Erythroblast (primary cell): Measurements from ENCODE around the gene COL4A2.
"Not testable (repeated sequence)": the region's sequence is repeated elsewhere in the genome, so short reads cannot be mapped to it uniquely, and the experiment has no call there.

Experiments
- DNase-seq, 2 experiments: peaks; one replicate each; lab custom pipeline; 2025; lab: John Stamatoyannopoulos, UW
- GATA1 ChIP-seq: IDR thresholded peaks from 2 replicates; pipeline ENCODE4 v1.6.1; 2011; ENCODE audit warnings: low read depth, mild to moderate bottlenecking, control low read depth, low read length, moderate library complexity
- POLR2A ChIP-seq: IDR thresholded peaks from 2 replicates; pipeline ENCODE4 v1.6.1; 2011; ENCODE audit warnings: mild to moderate bottlenecking, low read length

COL4A2 gene

GRCh38 chr13:110320645-110321044, 13.6 kb downstream of the COL4A2 start:
- no peak for DNase-seq
- no peak for TF ChIP-seq GATA1
- no peak for TF ChIP-seq POLR2A

- not testable (repeated sequence) for DNase-seq
Observed at GRCh38 chr13:110321573-110321972, 14.5 kb downstream of the COL4A2 start.

GRCh38 chr13:110322126-110322827, 15.2 kb downstream of the COL4A2 start:
- no peak for DNase-seq
- TF ChIP-seq GATA1 (no peak), POLR2A (no peak)

GRCh38 chr13:110322828-110323171, 15.7 kb downstream of the COL4A2 start:
- TF ChIP-seq GATA1 (no peak), POLR2A (no peak)
- no peak for DNase-seq

- DNase-seq, result no peak
- TF ChIP-seq POLR2A (no peak), GATA1 (no peak)
Observed at GRCh38 chr13:110323172-110323891, 16.2 kb downstream of the COL4A2 start.

- no peak for DNase-seq
- TF ChIP-seq POLR2A, result no peak
- no peak for TF ChIP-seq GATA1
Observed at GRCh38 chr13:110324026-110324749, 17.1 kb downstream of the COL4A2 start.

- no peak for DNase-seq
- TF ChIP-seq GATA1, result no peak
- TF ChIP-seq POLR2A, result no peak
Observed at GRCh38 chr13:110326263-110326904, 19.3 kb downstream of the COL4A2 start.

GRCh38 chr13:110327051-110327721, 20.1 kb downstream of the COL4A2 start:
- no peak for TF ChIP-seq GATA1
- no peak for TF ChIP-seq POLR2A

GRCh38 chr13:110328573-110328972, 21.5 kb downstream of the COL4A2 start:
- DNase-seq, result no peak
- TF ChIP-seq POLR2A, result no peak
- no peak for TF ChIP-seq GATA1

More at GRCh38 chr13:110327051-110327721, 20.1 kb downstream of the COL4A2 start:
- no peak for DNase-seq

GRCh38 chr13:110329258-110329657, 22.2 kb downstream of the COL4A2 start:
- TF ChIP-seq POLR2A (no peak), GATA1 (no peak)
- DNase-seq, result no peak

GRCh38 chr13:110329798-110330461, 22.8 kb downstream of the COL4A2 start:
- TF ChIP-seq POLR2A (no peak), GATA1 (no peak)
- DNase-seq, result no peak

- TF ChIP-seq POLR2A (no peak), GATA1 (no peak)
- DNase-seq, result no peak
Observed at GRCh38 chr13:110330491-110331011, 23.5 kb downstream of the COL4A2 start.

GRCh38 chr13:110331362-110331761, 24.3 kb downstream of the COL4A2 start:
- TF ChIP-seq POLR2A (no peak), GATA1 (no peak)
- DNase-seq, result no peak
